Upper lobe of left lung (tissue), 6 donors: ENCODE data around the gene REM2. TPM values are rescaled to one million over a fixed set of nuclear protein-coding genes. Genes with fewer than 3 reads are reported as not detected.
A peak's percentile ranks its signal among the peaks of the same experiment; 100 is the strongest.

Experiments used
- ATAC-seq, 2 donors: fragments of 200-7000 bp; cut with Tn5 transposase; one replicate each; pipeline ENCODE4 v1.9.1; 2022; ENCODE audit warnings: mild to moderate bottlenecking in 2 of 2, moderate library complexity in 2 of 2; ENCODE audit not compliant: low FRiP score in 2 of 2
- DNase-seq, 2 donors: peaks; one replicate each; pipeline ENCODE4 v3.0.0-alpha.2; 2019 to 2020
- H3K27ac ChIP-seq, 4 donors: fragments of 200-600 bp; sonication (generic); one replicate each; pipeline ENCODE4 v1.5.1; 2016 to 2019
- H3K27me3 ChIP-seq, 4 donors: fragments of 200-600 bp; sonication (generic); one replicate each; pipeline ENCODE4 v1.5.1; 2017 to 2019
- H3K36me3 ChIP-seq, 4 donors: fragments of 200-600 bp; sonication (generic); one replicate each; pipeline ENCODE4 v1.5.1; 2016 to 2019
- H3K4me1 ChIP-seq, 4 donors: fragments of 200-600 bp; sonication (generic); one replicate each; pipeline ENCODE4 v1.5.1; 2018 to 2019
- H3K4me3 ChIP-seq, 4 donors: fragments of 200-600 bp; sonication (generic); one replicate each; pipeline ENCODE4 v1.5.1; 2017 to 2019; ENCODE audit warnings: mild to moderate bottlenecking in 2 of 4, moderate library complexity in 1 of 4
- H3K9me3 ChIP-seq, 4 donors: fragments of 200-600 bp; sonication (generic); one replicate each; pipeline ENCODE4 v1.5.1; 2018 to 2019
- CTCF ChIP-seq, 6 experiments: fragments of 450-650 bp in 4 of 6; fragments of 200-600 bp in 2 of 6; sonication (generic) in 2 of 6; IDR thresholded peaks; one replicate each; pipeline ENCODE4 v1.5.1; 2016 to 2019; ENCODE audit warnings: antibody characterized with exemption in 6 of 6
- EP300 ChIP-seq, 4 donors: sonication (generic); formaldehyde crosslinking; IDR thresholded peaks; one replicate each; pipeline ENCODE4 v1.5.1; 2017; ENCODE audit warnings: antibody characterized with exemption in 4 of 4, control low read depth in 2 of 4
- POLR2A ChIP-seq, 4 donors: fragments of 450-650 bp; IDR thresholded peaks; one replicate each; pipeline ENCODE4 v1.5.1; 2016 to 2017; ENCODE audit warnings: antibody characterized with exemption in 4 of 4, mild to moderate bottlenecking in 2 of 4
- POLR2AphosphoS5 ChIP-seq, 2 donors: sonication (generic); formaldehyde crosslinking; IDR thresholded peaks; one replicate each; pipeline ENCODE4 v1.5.1; 2017; ENCODE audit warnings: antibody characterized with exemption in 2 of 2
- WGBS, 2 donors: methylation state at CpG; one replicate each; pipeline ENCODE4 v1.1.5; 2017 to 2018; 5-methylcytosine and 5-hydroxymethylcytosine counted together
- total RNA-seq, 6 donors: library from RNA; depleted of rRNA in 4 of 6; stranded (reverse); fragments of >200 nt in 4 of 6; gene quantifications; one replicate each; pipeline versions ENCODE4 v1.1.0 to v1.2.1, GENCODE V29; 2016 to 2021
- donor health status: DM: no; HTN: no; CAD: no; lungs with moderate emphysema.
- donor health status: DM: no; HTN: yes; CAD: no; lungs with severe emphysema.

REM2 gene
- 1 to 10 TPM; 1.0 to 6.3 (median 1.2) TPM for total RNA-seq

DNA sequence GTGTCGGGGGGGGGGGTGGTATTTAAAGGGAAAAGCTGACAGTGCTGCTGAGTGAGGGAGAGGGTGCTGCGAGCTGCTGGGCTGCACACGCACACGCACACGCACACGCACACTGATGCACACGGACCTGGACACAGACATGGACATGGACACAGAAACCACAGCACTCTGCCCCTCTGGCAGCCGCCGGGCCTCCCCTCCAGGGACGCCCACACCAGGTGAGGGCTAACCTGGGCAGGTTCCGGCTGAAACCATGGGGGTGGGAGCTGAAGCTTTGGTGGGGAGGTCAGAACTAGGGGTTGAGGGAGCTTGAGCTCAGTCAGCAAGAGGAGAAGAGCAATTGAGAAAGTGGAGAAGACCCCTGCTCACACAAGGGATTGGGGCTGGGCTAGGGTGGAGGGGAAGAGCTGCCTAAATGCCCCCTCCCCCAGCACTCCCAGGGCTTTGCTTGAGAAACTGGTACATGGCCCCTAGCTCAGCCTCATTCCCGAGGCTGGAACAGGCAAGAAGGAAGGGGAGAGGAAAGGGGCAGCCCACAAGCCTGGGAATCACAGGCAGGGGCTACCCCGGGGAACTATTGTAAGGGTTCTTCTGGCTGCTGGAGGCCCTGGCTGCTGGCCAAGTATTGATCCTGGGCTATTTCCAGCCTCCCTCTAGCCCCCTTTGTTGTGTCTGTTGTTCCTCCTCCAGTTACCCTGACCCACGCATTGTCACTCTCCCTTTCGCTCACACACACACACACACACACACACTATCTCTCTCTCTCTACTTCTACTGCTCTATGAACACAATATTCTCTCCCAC, at the start of gene REM2:
TSS of gene REM2 (plus strand) at position 50 of the 804 bp plus-strand sequence. CDS start at position 116, 66 bp downstream.
- Histone ChIP-seq H3K9me3 (no peaks in the 10 kb centered on the region), H3K4me1 (peaks cover 16 to 39% (median 34%) of the 10 kb centered on the region in 4 donors), H3K27me3 (no peaks in the 10 kb centered on the region), H3K4me3 (no peak within 1 kb of the TSS), H3K27ac (no peak within 1 kb of the TSS), H3K36me3 (peaks cover under 1 to 12% (median 3%) of the 10 kb centered on the region in 4 donors)
- WGBS, 2 donors: 44 to 52% methylated on average over 11 to 14 of the region's 15 CpGs
- ATAC-seq: no peak
- TF ChIP-seq EP300 (IDR thresholded peaks at IDR 0.05) (no peak), CTCF (IDR thresholded peaks at IDR 0.05) (no peak), POLR2A (IDR thresholded peaks at IDR 0.05) (no peak), POLR2AphosphoS5 (IDR thresholded peaks at IDR 0.05) (no peak)
- no peak for DNase-seq

GRCh38 chr14:22835505-22835904, 47.5 kb upstream of the REM2 start:
- 86 to 92% methylated on average over 3 of the region's 3 CpGs for WGBS, 2 donors
- DNase-seq: no peak
- Histone ChIP-seq H3K27ac (peak overlapping the region in 2 of 4 donors; percentile 97), H3K4me1 (peaks cover 23 to 29% (median 23%) of the 10 kb centered on the region in 4 donors), H3K4me3 (no peak overlapping the region), H3K36me3 (peaks cover 0 to 17% (median 13%) of the 10 kb centered on the region in 4 donors), H3K27me3 (no peaks in the 10 kb centered on the region), H3K9me3 (no peaks in the 10 kb centered on the region)
- TF ChIP-seq CTCF (IDR thresholded peaks at IDR 0.05) (no peak), EP300 (IDR thresholded peaks at IDR 0.05) (no peak), POLR2A (IDR thresholded peaks at IDR 0.05) (no peak), POLR2AphosphoS5 (IDR thresholded peaks at IDR 0.05) (no peak)
- no peak for ATAC-seq

DNA sequence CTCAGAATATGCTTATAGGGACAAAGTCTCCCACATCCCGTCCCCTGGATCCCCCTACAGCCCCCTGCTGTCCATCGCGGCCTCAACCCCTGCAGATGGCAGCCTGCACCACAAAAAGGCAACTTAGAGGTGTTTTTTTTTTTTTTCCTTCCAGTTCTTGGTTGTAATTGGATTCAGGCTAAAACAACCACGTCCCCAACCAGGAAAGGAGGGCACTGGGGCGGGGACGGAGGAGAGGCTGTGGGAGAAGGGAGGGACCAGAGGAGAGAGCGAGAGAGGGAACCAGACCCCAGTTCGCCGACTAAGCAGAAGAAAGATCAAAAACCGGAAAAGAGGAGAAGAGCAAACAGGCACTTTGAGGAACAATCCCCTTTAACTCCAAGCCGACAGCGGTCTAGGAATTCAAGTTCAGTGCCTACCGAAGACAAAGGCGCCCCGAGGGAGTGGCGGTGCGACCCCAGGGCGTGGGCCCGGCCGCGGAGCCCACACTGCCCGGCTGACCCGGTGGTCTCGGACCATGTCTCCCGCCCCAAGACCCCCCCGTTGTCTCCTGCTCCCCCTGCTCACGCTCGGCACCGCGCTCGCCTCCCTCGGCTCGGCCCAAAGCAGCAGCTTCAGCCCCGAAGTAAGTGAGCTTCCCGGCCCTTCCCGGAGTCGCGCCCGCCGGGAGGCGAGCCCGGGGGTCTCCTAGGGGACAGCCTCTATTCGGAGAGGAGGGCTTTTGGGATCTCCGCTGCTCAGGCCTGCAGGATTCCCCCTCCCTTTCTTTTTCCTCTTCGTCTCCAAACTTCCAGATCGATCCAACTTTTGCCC, 46.5 kb upstream of the REM2 start, which contains the start of gene MMP14:
TSS of gene MMP14 (plus strand) at position 285 of the 813 bp plus-strand sequence. CDS start at position 518, 233 bp downstream.
- no peaks in the 10 kb centered on the region for H3K27me3 ChIP-seq
- 3 to 6% methylated on average over 25 to 35 of the region's 46 CpGs for WGBS, 2 donors
- peak; percentile 73 to 86 for DNase-seq

More for the DNA sequence above, 46.5 kb upstream of the REM2 start, which contains the start of gene MMP14:
- Histone ChIP-seq H3K4me1 (peaks cover 19 to 26% (median 23%) of the 10 kb centered on the region in 4 donors), H3K27ac (peak within 1 kb of the TSS; percentile 89 to 97 (median 96)), H3K4me3 (peak within 1 kb of the TSS; percentile 71 to 90 (median 76)), H3K9me3 (no peaks in the 10 kb centered on the region), H3K36me3 (peaks cover 0 to 24% (median 17%) of the 10 kb centered on the region in 4 donors)
- TF ChIP-seq POLR2A (IDR thresholded peaks at IDR 0.05) (peak in 1 of 4 donors; percentile 78), POLR2AphosphoS5 (IDR thresholded peaks at IDR 0.05) (peak; percentile 49 to 72), EP300 (IDR thresholded peaks at IDR 0.05) (no peak), CTCF (IDR thresholded peaks at IDR 0.05) (peak in 2 of 6 experiments; percentile 9 to 19)
- ATAC-seq: peak; percentile 67 to 89
